Liver (tissue), 9 donors: ENCODE results near the gene NPS. TPM values are rescaled to one million over a fixed set of nuclear protein-coding genes. Genes with fewer than 3 reads are reported as not detected.
A peak's percentile ranks its signal among the peaks of the same experiment; 100 is the strongest.

Experiments
- DNase-seq: peaks from one replicate; pipeline ENCODE4 v3.0.0-alpha.2; 2017; ENCODE audit warnings: low spot score
- H3K27ac ChIP-seq, 2 donors: one replicate each; pipeline ENCODE4 v1.7.0; 2013; ENCODE audit warnings: inconsistent platforms in 2 of 2, low read length in 2 of 2, control low read depth in 1 of 2, low read depth in 1 of 2, mild to moderate bottlenecking in 1 of 2
- H3K27me3 ChIP-seq, 4 donors: one replicate each; pipeline versions ENCODE4 v1.6.1 to v1.7.0; 2013; ENCODE audit warnings: low read length in 3 of 4, inconsistent platforms in 1 of 4, mild to moderate bottlenecking in 1 of 4, moderate library complexity in 1 of 4; ENCODE audit not compliant: control insufficient read depth in 4 of 4, insufficient read depth in 4 of 4
- H3K36me3 ChIP-seq, 4 donors: one replicate each; pipeline versions ENCODE4 v1.6.1 to v1.7.0; 2013; ENCODE audit warnings: low read length in 3 of 4, mild to moderate bottlenecking in 3 of 4, low read depth in 1 of 4, moderate library complexity in 1 of 4; ENCODE audit not compliant: control insufficient read depth in 4 of 4, insufficient read depth in 3 of 4
- H3K4me1 ChIP-seq, 4 donors: one replicate each; pipeline versions ENCODE4 v1.6.1 to v1.7.0; 2013; ENCODE audit warnings: low read length in 3 of 4, mild to moderate bottlenecking in 3 of 4, moderate library complexity in 1 of 4; ENCODE audit not compliant: control insufficient read depth in 4 of 4, insufficient read depth in 4 of 4
- H3K4me3 ChIP-seq, 3 donors: one replicate each; pipeline versions ENCODE4 v1.6.1 to v1.7.0; 2013; ENCODE audit warnings: low read length in 3 of 3, control low read depth in 1 of 3, low read depth in 1 of 3, mild to moderate bottlenecking in 1 of 3
- H3K9ac ChIP-seq, 2 donors: one replicate each; pipeline ENCODE4 v1.7.0; 2013; ENCODE audit warnings: low read length in 2 of 2, mild to moderate bottlenecking in 2 of 2, moderate library complexity in 2 of 2, control low read depth in 1 of 2, low read depth in 1 of 2
- H3K9me3 ChIP-seq, 4 donors: one replicate each; pipeline versions ENCODE4 v1.6.1 to v1.7.0; 2013; ENCODE audit warnings: low read length in 3 of 4; ENCODE audit not compliant: control insufficient read depth in 4 of 4
- EGR1 ChIP-seq, 2 donors: IDR thresholded peaks; 2 replicates each; pipeline ENCODE4 v1.6.1; 2016 to 2018; ENCODE audit warnings: antibody characterized with exemption in 2 of 2, low read depth in 2 of 2
- FOXA2 ChIP-seq: IDR thresholded peaks from 2 replicates; pipeline ENCODE4 v1.6.1; 2016; ENCODE audit warnings: antibody characterized with exemption
- GABPA ChIP-seq, 2 donors: IDR thresholded peaks in 1 of 2; conservative IDR thresholded peaks in 1 of 2; 2 replicates each; pipeline ENCODE4 v1.6.1; 2016; ENCODE audit warnings: antibody characterized with exemption in 2 of 2, mild to moderate bottlenecking in 1 of 2, moderate library complexity in 1 of 2
- HNF4A ChIP-seq, 2 donors: conservative IDR thresholded peaks; 2 replicates each; pipeline ENCODE4 v1.6.1; 2016; ENCODE audit warnings: antibody characterized with exemption in 2 of 2, mild to moderate bottlenecking in 2 of 2
- HNF4G ChIP-seq: IDR thresholded peaks from 2 replicates; pipeline ENCODE4 v1.6.1; 2016; ENCODE audit warnings: antibody characterized with exemption
- NR2F2 ChIP-seq: IDR thresholded peaks from 2 replicates; pipeline ENCODE4 v1.6.1; 2016; ENCODE audit warnings: antibody characterized with exemption
- RAD21 ChIP-seq, 2 donors: IDR thresholded peaks; 2 replicates each; pipeline ENCODE4 v1.6.1; 2016; ENCODE audit warnings: antibody characterized with exemption in 2 of 2, mild to moderate bottlenecking in 2 of 2
- RXRA ChIP-seq, 2 donors: IDR thresholded peaks; 2 replicates each; pipeline ENCODE4 v1.6.1; 2017 to 2018; ENCODE audit warnings: antibody characterized with exemption in 2 of 2, mild to moderate bottlenecking in 1 of 2
- SP1 ChIP-seq: IDR thresholded peaks from 2 replicates; pipeline ENCODE4 v1.6.1; 2018; ENCODE audit warnings: antibody characterized with exemption, mild to moderate bottlenecking
- YY1 ChIP-seq: IDR thresholded peaks from 2 replicates; pipeline ENCODE4 v1.6.1; 2016; ENCODE audit warnings: antibody characterized with exemption, mild to moderate bottlenecking
- WGBS: extraction: QIAGEN DNeasy Blood & Tissue Kit; methylation state at CpG from one replicate; pipeline ENCODE4 v1.1.7; 2013; 5-methylcytosine and 5-hydroxymethylcytosine counted together
- polyA plus RNA-seq, 2 donors: library from polyadenylated mRNA; stranded (reverse) in 1 of 2; unstranded in 1 of 2; fragments of 200-250 nt in 1 of 2; fragments of >200 nt in 1 of 2; fragmentation: Nextera tagmentation in 1 of 2; extraction: Ambion mirVana in 1 of 2; gene quantifications; one replicate each; pipeline versions ENCODE4 v1.2.1 to v1.2.3, GENCODE V29; 2013 to 2015
- total RNA-seq, 2 donors: library from RNA; depleted of rRNA; stranded (reverse); fragments of >200 nt; gene quantifications; one replicate each; pipeline ENCODE4 v1.2.3, GENCODE V29; 2014
- TF ChIP-seq, protein P1 (sequence below): fragments of 150-350 bp; IDR thresholded peaks from 2 replicates; pipeline ENCODE4 v1.5.1; 2017; ENCODE audit warnings: improper control_type of control experiment, low read depth, low read length; ENCODE audit not compliant: missing input control
- TF ChIP-seq, protein P2 (sequence below): IDR thresholded peaks from 2 replicates; pipeline ENCODE4 v1.6.1; 2016; ENCODE audit warnings: antibody characterized with exemption
- TF ChIP-seq, protein P3 (sequence below): IDR thresholded peaks from 2 replicates; pipeline ENCODE4 v1.6.1; 2016; ENCODE audit warnings: antibody characterized with exemption, mild to moderate bottlenecking
- donor health status: healthy.
- donor health status: healthy.
- donor health status: healthy.
- donor health status: healthy.
- donor health status: healthy.

NPS gene
- total and polyA plus RNA-seq, 4 donors, result not detected

DNA sequence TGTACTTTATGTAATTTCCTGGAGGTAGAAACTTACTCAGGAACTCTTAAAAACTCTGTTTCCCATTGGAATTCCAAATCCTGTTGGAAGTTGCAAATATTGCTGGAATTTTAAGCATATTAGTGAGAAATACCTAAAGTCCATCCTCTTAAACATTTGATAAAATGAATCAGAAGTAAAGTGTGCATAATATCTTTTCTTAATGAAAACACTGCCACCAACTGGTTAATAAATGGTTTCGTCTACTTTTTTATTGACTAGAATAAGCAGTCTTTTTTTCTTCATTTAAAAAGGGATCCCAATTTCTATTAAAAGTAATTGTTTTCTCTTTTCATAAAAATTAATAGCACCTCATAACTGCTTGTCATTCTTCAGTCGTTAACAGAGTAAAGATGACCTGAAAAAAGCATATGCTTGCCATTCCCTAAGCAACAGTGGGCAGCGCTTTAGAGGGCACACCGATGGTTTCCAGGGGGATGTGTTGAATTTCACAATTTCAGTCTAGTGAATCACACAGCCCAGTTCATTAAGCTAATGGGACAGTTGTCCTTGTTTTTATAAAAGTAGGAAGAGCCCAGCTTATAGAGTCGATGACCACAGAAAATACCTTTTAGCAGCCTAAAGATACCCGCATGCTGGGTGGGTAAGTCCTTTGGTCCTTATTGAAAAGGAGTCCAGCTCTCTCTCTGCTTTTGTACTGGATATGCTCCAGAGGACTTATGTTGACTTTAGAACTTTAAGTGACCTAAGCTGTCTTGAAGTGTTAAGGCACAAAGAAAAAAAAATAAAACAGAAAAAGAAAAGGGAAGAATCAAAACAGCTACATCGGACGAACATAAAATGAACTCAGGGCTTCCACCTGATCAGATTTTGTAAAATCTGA is 28.5 kb downstream of the NPS start:
- TF ChIP-seq RAD21 (IDR thresholded peaks at IDR 0.05), result peak; percentile 24 to 41
- no peak for TF ChIP-seq GABPA (IDR thresholded peaks at IDR 0.05 in 1 of 2, conservative IDR thresholded peaks at IDR 0.05 in 1 of 2)
- no peaks in the 10 kb centered on the region for H3K4me1 ChIP-seq
- DNase-seq, result no peak
- H3K36me3 ChIP-seq, result no peaks in the 10 kb centered on the region
- H3K27ac ChIP-seq, result no peak overlapping the region
- H3K4me3 ChIP-seq, result no peak overlapping the region
- H3K9ac ChIP-seq, result no peak overlapping the region
- 65% methylated on average over 8 of the region's 8 CpGs for WGBS
- H3K9me3 ChIP-seq, result peaks cover 0 to 2% (median 1%) of the 10 kb centered on the region in 4 donors
- H3K27me3 ChIP-seq, result peaks cover 0 to 4% (median 0%) of the 10 kb centered on the region in 4 donors

DNA sequence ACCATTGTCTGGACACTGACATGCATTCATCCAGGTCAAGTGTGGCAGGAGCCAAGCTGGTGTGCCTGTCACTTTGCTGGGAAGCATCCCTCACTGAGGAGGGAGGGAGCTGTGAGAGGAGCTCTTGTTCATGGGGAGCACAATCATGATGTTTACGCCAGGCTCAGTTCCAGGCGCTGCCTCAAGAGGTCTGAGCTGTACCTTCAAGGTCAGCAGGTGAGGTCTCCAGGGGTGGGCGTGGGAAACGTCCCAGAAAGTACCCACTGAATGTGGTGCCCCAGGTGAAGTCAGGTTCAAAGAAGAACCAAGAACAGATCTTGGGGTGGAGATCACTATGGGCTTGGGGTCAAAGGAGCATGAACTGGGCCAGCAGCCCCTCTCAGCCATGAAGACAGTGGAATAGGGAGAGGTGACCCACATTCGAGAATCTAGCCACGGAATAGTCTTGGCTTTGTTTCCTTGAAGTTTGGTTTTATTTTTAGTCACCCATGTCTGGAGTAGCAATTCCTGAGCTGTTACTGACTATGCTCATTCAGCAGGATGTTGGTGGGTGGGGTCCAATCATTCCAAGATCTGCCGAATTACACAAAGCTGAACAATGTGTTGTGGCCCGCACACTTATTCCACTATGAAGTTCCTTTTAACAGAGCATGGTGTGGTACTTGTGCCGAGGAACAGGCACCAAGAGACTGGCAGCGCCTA is 29.3 kb downstream of the NPS start:
- H3K4me1 ChIP-seq, result no peaks in the 10 kb centered on the region
- no peak overlapping the region for H3K27ac ChIP-seq
- H3K27me3 ChIP-seq, result peaks cover 0 to 4% (median 0%) of the 10 kb centered on the region in 4 donors
- peaks cover 0 to 1% (median 0%) of the 10 kb centered on the region in 4 donors for H3K9me3 ChIP-seq
- 59% methylated on average over 10 of the region's 10 CpGs for WGBS
- no peak for DNase-seq
- TF ChIP-seq RXRA (IDR thresholded peaks at IDR 0.05), result no peak
- TF ChIP-seq HNF4A (conservative IDR thresholded peaks at IDR 0.05), result no peak
- H3K36me3 ChIP-seq, result no peaks in the 10 kb centered on the region
- no peak overlapping the region for H3K9ac ChIP-seq
- no peak overlapping the region for H3K4me3 ChIP-seq

DNA sequence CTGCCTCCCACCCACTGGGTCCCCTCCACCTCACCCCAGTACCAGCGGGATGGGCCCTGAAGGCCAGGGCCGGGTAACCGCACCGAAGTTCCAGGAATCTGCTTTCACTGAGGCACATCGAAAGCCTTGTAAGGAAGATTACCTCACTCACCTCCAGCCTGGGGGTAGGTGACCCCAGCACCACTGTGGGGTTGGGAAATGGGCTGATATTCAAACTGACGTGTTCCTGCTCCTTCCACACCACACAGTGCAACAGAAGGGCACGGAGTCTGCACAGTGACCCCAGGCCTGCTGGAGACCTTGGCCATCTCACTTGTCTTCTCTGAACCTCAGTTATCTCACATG is 29.8 kb downstream of the NPS start:
- Histone ChIP-seq H3K9me3 (no peaks in the 10 kb centered on the region), H3K36me3 (no peaks in the 10 kb centered on the region), H3K4me3 (no peak overlapping the region), H3K4me1 (no peaks in the 10 kb centered on the region), H3K27me3 (peaks cover 0 to 4% (median 0%) of the 10 kb centered on the region in 4 donors), H3K27ac (no peak overlapping the region), H3K9ac (no peak overlapping the region)
- DNase-seq, result no peak
- TF ChIP-seq, protein P1, sequence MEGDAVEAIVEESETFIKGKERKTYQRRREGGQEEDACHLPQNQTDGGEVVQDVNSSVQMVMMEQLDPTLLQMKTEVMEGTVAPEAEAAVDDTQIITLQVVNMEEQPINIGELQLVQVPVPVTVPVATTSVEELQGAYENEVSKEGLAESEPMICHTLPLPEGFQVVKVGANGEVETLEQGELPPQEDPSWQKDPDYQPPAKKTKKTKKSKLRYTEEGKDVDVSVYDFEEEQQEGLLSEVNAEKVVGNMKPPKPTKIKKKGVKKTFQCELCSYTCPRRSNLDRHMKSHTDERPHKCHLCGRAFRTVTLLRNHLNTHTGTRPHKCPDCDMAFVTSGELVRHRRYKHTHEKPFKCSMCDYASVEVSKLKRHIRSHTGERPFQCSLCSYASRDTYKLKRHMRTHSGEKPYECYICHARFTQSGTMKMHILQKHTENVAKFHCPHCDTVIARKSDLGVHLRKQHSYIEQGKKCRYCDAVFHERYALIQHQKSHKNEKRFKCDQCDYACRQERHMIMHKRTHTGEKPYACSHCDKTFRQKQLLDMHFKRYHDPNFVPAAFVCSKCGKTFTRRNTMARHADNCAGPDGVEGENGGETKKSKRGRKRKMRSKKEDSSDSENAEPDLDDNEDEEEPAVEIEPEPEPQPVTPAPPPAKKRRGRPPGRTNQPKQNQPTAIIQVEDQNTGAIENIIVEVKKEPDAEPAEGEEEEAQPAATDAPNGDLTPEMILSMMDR, result no peak
- TF ChIP-seq NR2F2 (no peak), FOXA2 (no peak), EGR1 (IDR thresholded peaks at IDR 0.05; ENCODE audit: low read depth in 2 of 2) (no peak), GABPA (IDR thresholded peaks at IDR 0.05 in 1 of 2, conservative IDR thresholded peaks at IDR 0.05 in 1 of 2) (no peak), RXRA (IDR thresholded peaks at IDR 0.05) (no peak), HNF4G (no peak), YY1 (no peak), RAD21 (IDR thresholded peaks at IDR 0.05) (no peak), SP1 (no peak)
- TF ChIP-seq, protein P2, sequence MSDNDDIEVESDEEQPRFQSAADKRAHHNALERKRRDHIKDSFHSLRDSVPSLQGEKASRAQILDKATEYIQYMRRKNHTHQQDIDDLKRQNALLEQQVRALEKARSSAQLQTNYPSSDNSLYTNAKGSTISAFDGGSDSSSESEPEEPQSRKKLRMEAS, result no peak
- TF ChIP-seq, protein P3, sequence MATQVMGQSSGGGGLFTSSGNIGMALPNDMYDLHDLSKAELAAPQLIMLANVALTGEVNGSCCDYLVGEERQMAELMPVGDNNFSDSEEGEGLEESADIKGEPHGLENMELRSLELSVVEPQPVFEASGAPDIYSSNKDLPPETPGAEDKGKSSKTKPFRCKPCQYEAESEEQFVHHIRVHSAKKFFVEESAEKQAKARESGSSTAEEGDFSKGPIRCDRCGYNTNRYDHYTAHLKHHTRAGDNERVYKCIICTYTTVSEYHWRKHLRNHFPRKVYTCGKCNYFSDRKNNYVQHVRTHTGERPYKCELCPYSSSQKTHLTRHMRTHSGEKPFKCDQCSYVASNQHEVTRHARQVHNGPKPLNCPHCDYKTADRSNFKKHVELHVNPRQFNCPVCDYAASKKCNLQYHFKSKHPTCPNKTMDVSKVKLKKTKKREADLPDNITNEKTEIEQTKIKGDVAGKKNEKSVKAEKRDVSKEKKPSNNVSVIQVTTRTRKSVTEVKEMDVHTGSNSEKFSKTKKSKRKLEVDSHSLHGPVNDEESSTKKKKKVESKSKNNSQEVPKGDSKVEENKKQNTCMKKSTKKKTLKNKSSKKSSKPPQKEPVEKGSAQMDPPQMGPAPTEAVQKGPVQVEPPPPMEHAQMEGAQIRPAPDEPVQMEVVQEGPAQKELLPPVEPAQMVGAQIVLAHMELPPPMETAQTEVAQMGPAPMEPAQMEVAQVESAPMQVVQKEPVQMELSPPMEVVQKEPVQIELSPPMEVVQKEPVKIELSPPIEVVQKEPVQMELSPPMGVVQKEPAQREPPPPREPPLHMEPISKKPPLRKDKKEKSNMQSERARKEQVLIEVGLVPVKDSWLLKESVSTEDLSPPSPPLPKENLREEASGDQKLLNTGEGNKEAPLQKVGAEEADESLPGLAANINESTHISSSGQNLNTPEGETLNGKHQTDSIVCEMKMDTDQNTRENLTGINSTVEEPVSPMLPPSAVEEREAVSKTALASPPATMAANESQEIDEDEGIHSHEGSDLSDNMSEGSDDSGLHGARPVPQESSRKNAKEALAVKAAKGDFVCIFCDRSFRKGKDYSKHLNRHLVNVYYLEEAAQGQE, result no peak
- WGBS, result 80% methylated on average over 7 of the region's 7 CpGs
